RWPE1 (cell line): ENCODE measurements around the gene DERA.

Source experiments
- CTCF ChIA-PET: fragments of 350-600 bp; sonication (Branson Sonifier 250); formaldehyde crosslinking; extraction: SDS; loops from one replicate; lab custom pipeline; 2021; lab: Yijun Ruan, JAX
- POLR2A ChIA-PET: fragments of 400-600 bp; formaldehyde crosslinking; extraction: SDS; loops from one replicate; lab custom pipeline; 2020; ENCODE audit warnings: antibody characterized with exemption; ENCODE audit not compliant: low non-redundant PET; lab: Yijun Ruan, JAX
- DNase-seq: peaks from one replicate; pipeline ENCODE4 v3.0.0; 2012; ENCODE audit warnings: low spot score
- H3K27ac ChIP-seq: fragments of 450-650 bp; 2 replicates; pipeline ENCODE4 v1.5.1; 2017
- CTCF ChIP-seq: fragments of 450-650 bp; conservative IDR thresholded peaks from 2 replicates; pipeline ENCODE4 v1.5.1; 2017; ENCODE audit warnings: low read depth, mild to moderate bottlenecking

The DERA gene

GRCh38 chr12:15996948-15997347, 85.8 kb downstream of the DERA start:
- POLR2A ChIA-PET: no interaction called here
- DNase-seq: no peak
- CTCF ChIA-PET: no interaction called here
- TF ChIP-seq CTCF: no peak
- H3K27ac ChIP-seq: no peak overlapping the region

GRCh38 chr12:15997910-15998309, 86.8 kb downstream of the DERA start:
- ChIA-PET CTCF (interaction anchor here (0.6 to 1.9 kb wide), 2 partner anchors 23 to 94 kb away, joined by 3 to 4 read pairs; no protein-coding TSS in a partner anchor), POLR2A (no interaction called here)
- no peak for TF ChIP-seq CTCF
- no peak overlapping the region for H3K27ac ChIP-seq
- DNase-seq: no peak

GRCh38 chr12:16002880-16003279, 91.7 kb downstream of the DERA start:
- H3K27ac ChIP-seq: no peak overlapping the region
- no peak for TF ChIP-seq CTCF
- POLR2A ChIA-PET: no interaction called here
- DNase-seq: no peak
- CTCF ChIA-PET: no interaction called here

GRCh38 chr12:16003460-16003859, 92.3 kb downstream of the DERA start:
- no peak overlapping the region for H3K27ac ChIP-seq
- POLR2A ChIA-PET: no interaction called here
- TF ChIP-seq CTCF: no peak
- CTCF ChIA-PET: no interaction called here
- DNase-seq: no peak

GRCh38 chr12:16006752-16007151, 95.6 kb downstream of the DERA start:
- H3K27ac ChIP-seq: no peak overlapping the region
- no peak for TF ChIP-seq CTCF
- ChIA-PET CTCF (no interaction called here), POLR2A (no interaction called here)
- DNase-seq: no peak

- ChIA-PET POLR2A (no interaction called here), CTCF (interaction anchor here (0.6 kb wide), 1 partner anchor 585 kb away, joined by 4 read pairs; no protein-coding TSS in a partner anchor)
- DNase-seq: no peak
- TF ChIP-seq CTCF: no peak
- no peak overlapping the region for H3K27ac ChIP-seq
Measured at GRCh38 chr12:16008421-16008824, 97.3 kb downstream of the DERA start.
